Glutamatergic neuron (in vitro differentiated cells): Measurements from ENCODE around the gene C10orf53. TPM values are rescaled to one million over a fixed set of nuclear protein-coding genes. Genes with fewer than 3 reads are reported as not detected.

Source experiments
- DNase-seq: peaks from one replicate; pipeline ENCODE4 v3.0.0; 2022
- H3K27ac Mint-ChIP-seq: one replicate; pipeline ENCODE4 v1.8.0; 2020; ENCODE audit warnings: mild to moderate bottlenecking, mixed read lengths, inconsistent platforms; ENCODE audit not compliant: unreplicated experiment
- H3K27me3 Mint-ChIP-seq: one replicate; pipeline ENCODE4 v1.8.0; 2020; ENCODE audit warnings: mild to moderate bottlenecking, moderate library complexity, mixed read lengths, inconsistent platforms; ENCODE audit not compliant: unreplicated experiment
- H3K36me3 Mint-ChIP-seq: one replicate; pipeline ENCODE4 v1.8.0; 2020; ENCODE audit warnings: mild to moderate bottlenecking, mixed read lengths, inconsistent platforms; ENCODE audit not compliant: unreplicated experiment
- H3K4me1 Mint-ChIP-seq: one replicate; pipeline ENCODE4 v1.8.0; 2020; ENCODE audit warnings: mild to moderate bottlenecking, low read depth, mixed read lengths, inconsistent platforms; ENCODE audit not compliant: unreplicated experiment
- H3K4me3 Mint-ChIP-seq: one replicate; pipeline ENCODE4 v1.8.0; 2020; ENCODE audit warnings: mild to moderate bottlenecking, mixed read lengths, inconsistent platforms; ENCODE audit not compliant: unreplicated experiment
- H3K9me3 Mint-ChIP-seq: one replicate; pipeline ENCODE4 v1.8.0; 2020; ENCODE audit warnings: mild to moderate bottlenecking, moderate library complexity, mixed read lengths, inconsistent platforms; ENCODE audit not compliant: unreplicated experiment
- total RNA-seq: library from RNA; stranded (reverse); fragmentation: NEBNext Ultra II Directional; extraction: Animal tissue kit (Norgen Biotek cat#: 25700); gene quantifications from one replicate; pipeline ENCODE4 v1.2.1, GENCODE V29; 2021; ENCODE audit not compliant: unreplicated experiment
- TF ChIP-seq, protein P1 (sequence below): fragments of 200-600 bp; sonication (generic); IDR thresholded peaks from one replicate; pipeline ENCODE4 v1.5.0; 2021; ENCODE audit not compliant: partially characterized antibody, unreplicated experiment

The C10orf53 gene
- total RNA-seq, 1 donor from 2014 or later, result 0.25 TPM

GRCh38 chr10:49743464-49744075, 64.1 kb downstream of the C10orf53 start:
- peaks cover 10% of the 10 kb centered on the region for H3K27me3 Mint-ChIP-seq
- peaks cover 7% of the 10 kb centered on the region for H3K36me3 Mint-ChIP-seq
- no peak overlapping the region for H3K27ac Mint-ChIP-seq
- peaks cover 12% of the 10 kb centered on the region for H3K9me3 Mint-ChIP-seq
- no peak for DNase-seq
- TF ChIP-seq, protein P1, sequence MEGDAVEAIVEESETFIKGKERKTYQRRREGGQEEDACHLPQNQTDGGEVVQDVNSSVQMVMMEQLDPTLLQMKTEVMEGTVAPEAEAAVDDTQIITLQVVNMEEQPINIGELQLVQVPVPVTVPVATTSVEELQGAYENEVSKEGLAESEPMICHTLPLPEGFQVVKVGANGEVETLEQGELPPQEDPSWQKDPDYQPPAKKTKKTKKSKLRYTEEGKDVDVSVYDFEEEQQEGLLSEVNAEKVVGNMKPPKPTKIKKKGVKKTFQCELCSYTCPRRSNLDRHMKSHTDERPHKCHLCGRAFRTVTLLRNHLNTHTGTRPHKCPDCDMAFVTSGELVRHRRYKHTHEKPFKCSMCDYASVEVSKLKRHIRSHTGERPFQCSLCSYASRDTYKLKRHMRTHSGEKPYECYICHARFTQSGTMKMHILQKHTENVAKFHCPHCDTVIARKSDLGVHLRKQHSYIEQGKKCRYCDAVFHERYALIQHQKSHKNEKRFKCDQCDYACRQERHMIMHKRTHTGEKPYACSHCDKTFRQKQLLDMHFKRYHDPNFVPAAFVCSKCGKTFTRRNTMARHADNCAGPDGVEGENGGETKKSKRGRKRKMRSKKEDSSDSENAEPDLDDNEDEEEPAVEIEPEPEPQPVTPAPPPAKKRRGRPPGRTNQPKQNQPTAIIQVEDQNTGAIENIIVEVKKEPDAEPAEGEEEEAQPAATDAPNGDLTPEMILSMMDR, result no peak
- H3K4me1 Mint-ChIP-seq, result peaks cover 13% of the 10 kb centered on the region
- no peak overlapping the region for H3K4me3 Mint-ChIP-seq

DNA sequence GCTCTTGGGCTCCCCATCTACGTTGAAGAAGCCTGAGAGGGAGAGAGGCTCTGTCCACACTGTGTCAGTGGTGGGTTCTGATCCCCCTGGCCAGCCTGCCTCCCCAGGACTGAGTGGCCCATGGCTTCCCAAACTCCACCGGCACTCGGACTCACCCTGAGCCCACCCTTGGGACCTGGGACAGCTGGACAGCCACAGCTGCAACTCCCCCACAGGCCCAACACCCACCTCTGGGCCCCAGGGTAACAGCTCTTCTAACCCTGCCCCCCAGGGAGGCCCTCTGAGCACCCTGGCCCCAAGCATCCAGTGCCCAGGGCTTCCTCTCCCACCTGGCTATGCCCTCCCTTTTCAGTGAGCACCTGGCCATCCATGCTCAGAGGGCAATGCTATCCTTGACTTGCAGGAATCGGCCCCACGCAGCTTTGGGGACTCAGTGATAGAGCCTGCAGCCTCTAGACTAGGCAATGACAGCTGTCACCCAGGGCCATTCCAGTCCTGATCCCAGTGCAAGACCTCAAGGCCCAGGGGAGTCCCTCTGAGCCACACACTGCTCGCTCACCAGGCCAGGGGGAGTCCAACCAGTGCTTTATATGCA, 64.7 kb downstream of the C10orf53 start:
- H3K4me3 Mint-ChIP-seq, result no peak overlapping the region
- H3K27ac Mint-ChIP-seq, result no peak overlapping the region
- H3K27me3 Mint-ChIP-seq, result peaks cover 8% of the 10 kb centered on the region
- TF ChIP-seq, protein P1, result no peak
- H3K9me3 Mint-ChIP-seq, result peaks cover 10% of the 10 kb centered on the region
- H3K36me3 Mint-ChIP-seq, result peaks cover 7% of the 10 kb centered on the region
- DNase-seq, result no peak
- H3K4me1 Mint-ChIP-seq, result peaks cover 10% of the 10 kb centered on the region

DNA sequence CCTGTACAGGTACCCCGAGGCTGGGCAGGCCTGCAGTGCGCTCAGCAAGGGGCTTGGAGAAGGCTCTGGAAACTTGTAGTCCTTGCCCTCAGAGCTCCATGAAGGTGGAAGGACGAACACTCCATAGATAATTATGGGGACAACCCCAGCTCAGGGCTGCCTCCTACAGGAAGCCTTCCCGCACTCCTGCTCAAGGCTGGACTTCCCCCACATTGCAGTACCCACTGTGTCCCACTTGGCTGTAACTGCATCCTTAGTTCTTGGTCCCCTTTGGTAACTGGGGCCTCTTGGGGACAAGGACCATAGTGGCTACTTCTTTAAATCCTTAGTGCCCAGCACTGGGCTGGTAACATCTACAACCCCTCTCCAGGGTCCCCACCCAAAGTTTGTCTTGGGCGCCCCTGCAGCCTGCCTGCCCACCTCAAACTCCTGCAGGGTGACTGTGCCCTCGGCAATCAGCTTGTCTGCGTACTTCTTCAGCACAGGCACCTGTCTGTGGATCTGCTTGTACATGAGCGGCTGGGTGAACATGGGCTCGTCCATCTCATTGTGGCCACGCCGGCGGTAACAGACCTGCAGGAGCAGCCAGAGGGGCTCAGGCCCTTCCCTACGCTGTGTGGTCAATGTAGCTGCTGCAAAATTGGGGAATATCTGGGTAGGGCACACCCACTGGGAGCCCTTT, 65.6 kb downstream of the C10orf53 start:
- Mint-ChIP-seq H3K4me3 (no peak overlapping the region), H3K27ac (no peak overlapping the region), H3K27me3 (peaks cover 8% of the 10 kb centered on the region), H3K9me3 (peaks cover 9% of the 10 kb centered on the region), H3K4me1 (peaks cover 6% of the 10 kb centered on the region), H3K36me3 (peaks cover 7% of the 10 kb centered on the region)
- TF ChIP-seq, protein P1, result no peak
- no peak for DNase-seq

GRCh38 chr10:49745756-49746155, 66.3 kb downstream of the C10orf53 start:
- Mint-ChIP-seq H3K4me3 (no peak overlapping the region), H3K9me3 (peaks cover 9% of the 10 kb centered on the region), H3K4me1 (peaks cover 5% of the 10 kb centered on the region), H3K36me3 (peaks cover 7% of the 10 kb centered on the region), H3K27me3 (peaks cover 9% of the 10 kb centered on the region), H3K27ac (no peak overlapping the region)
- no peak for DNase-seq
- TF ChIP-seq, protein P1, result no peak
